ENCODE results near the gene UGT1A10. TPM values are rescaled to one million over a fixed set of nuclear protein-coding genes. Genes with fewer than 3 reads are reported as not detected.

UGT1A10 gene
- total and polyA plus RNA-seq, 2 donors (not counting 1 experiment from before 2014, with no cell fraction given): not detected

DNA sequence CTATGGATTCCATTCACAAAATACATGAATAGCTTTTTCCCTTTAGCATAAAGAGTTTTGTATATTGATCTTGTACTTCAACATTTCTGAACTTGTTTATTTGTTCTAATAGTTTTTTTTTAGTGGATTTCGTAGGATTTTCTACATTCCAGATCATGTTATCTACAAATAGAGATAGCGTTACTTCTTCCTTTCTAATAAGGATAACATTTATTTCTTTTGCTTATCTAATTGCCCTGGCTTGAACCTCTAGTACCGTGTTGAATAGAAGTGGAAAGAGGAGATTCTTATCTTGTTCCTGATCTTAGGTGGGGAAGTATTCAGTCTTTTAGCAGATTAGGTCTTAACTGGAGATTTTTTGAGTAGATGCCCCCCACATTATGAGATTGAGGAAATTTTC lies 66.0 kb downstream of the UGT1A10 start:
- H2AFZ ChIP-seq (ENCODE audit: insufficient read depth, low read depth, low read length, poor library complexity, severe bottlenecking): no peak overlapping the region
- Mint-ChIP-seq H3K4me1 (no peaks in the 10 kb centered on the region), H3K4me3 (no peak overlapping the region), H3K27me3 (peaks cover 20% of the 10 kb centered on the region), H3K9me3 (ENCODE audit: insufficient read depth) (no peaks in the 10 kb centered on the region), H3K27ac (no peak overlapping the region)
- no peak overlapping the region for H3K4me3 ChIP-seq (ENCODE audit: control extremely low read depth in 1 of 5, extremely low read depth in 1 of 5, insufficient read depth in 1 of 5, low read depth in 2 of 5, low read length in 4 of 5)
- H3K79me2 ChIP-seq (ENCODE audit: control insufficient read depth, insufficient read depth, low read length): no peaks in the 10 kb centered on the region
- peaks cover 0 to 3% (median 0%) of the 10 kb centered on the region in 4 experiments for H3K27me3 ChIP-seq (replicated peaks in 1 of 4; ENCODE audit: control extremely low read depth in 1 of 4, control insufficient read depth in 3 of 4, insufficient read depth in 4 of 4, low read length in 3 of 4)
- H3K4me2 ChIP-seq (replicated peaks; ENCODE audit: low read depth, low read length, poor library complexity, severe bottlenecking): no peak overlapping the region
- H3K4me1 ChIP-seq (ENCODE audit: control insufficient read depth in 2 of 2, insufficient read depth in 2 of 2, low read length in 2 of 2): no peaks in the 10 kb centered on the region
- ATAC-seq (ENCODE audit: low read depth): no peak
- TF ChIP-seq EZH2 (IDR thresholded peaks at IDR 0.05; ENCODE audit: borderline replicate concordance, insufficient read depth, low read depth, low read length, poor library complexity, severe bottlenecking): no peak
- TF ChIP-seq, protein P1, sequence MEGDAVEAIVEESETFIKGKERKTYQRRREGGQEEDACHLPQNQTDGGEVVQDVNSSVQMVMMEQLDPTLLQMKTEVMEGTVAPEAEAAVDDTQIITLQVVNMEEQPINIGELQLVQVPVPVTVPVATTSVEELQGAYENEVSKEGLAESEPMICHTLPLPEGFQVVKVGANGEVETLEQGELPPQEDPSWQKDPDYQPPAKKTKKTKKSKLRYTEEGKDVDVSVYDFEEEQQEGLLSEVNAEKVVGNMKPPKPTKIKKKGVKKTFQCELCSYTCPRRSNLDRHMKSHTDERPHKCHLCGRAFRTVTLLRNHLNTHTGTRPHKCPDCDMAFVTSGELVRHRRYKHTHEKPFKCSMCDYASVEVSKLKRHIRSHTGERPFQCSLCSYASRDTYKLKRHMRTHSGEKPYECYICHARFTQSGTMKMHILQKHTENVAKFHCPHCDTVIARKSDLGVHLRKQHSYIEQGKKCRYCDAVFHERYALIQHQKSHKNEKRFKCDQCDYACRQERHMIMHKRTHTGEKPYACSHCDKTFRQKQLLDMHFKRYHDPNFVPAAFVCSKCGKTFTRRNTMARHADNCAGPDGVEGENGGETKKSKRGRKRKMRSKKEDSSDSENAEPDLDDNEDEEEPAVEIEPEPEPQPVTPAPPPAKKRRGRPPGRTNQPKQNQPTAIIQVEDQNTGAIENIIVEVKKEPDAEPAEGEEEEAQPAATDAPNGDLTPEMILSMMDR (IDR thresholded peaks at IDR 0.05): no peak
- H4K20me1 ChIP-seq (ENCODE audit: control insufficient read depth, insufficient read depth, low read length, poor library complexity, severe bottlenecking): no peaks in the 10 kb centered on the region
- ChIA-PET CTCF (interaction anchor here (2.0 kb wide), 1 partner anchor 9 kb away, joined by 4 read pairs; no protein-coding TSS in a partner anchor), POLR2A (no interaction called here)
- no peak for DNase-seq
- peaks cover 0 to 8% (median 0%) of the 10 kb centered on the region in 3 donors for H3K9me3 ChIP-seq (ENCODE audit: control extremely low read depth in 1 of 3, control insufficient read depth in 2 of 3, insufficient read depth in 1 of 3, low read length in 2 of 3)
- H3K9ac ChIP-seq (ENCODE audit: low read length): no peak overlapping the region
- no CpG with 5 or more reads among the region's 3 CpGs for WGBS (ENCODE audit: insufficient coverage)
- no peaks in the 10 kb centered on the region for H3K36me3 ChIP-seq (replicated peaks in 1 of 2; ENCODE audit: control extremely low read depth in 1 of 2, control insufficient read depth in 1 of 2, extremely low read depth in 1 of 2, insufficient read depth in 2 of 2, low read length in 1 of 2)
- no peak overlapping the region for H3K27ac ChIP-seq (ENCODE audit: low read length in 2 of 2)
- intact Hi-C loops (cut with micrococcal nuclease): no loop called here

- no peak overlapping the region for H3K4me2 ChIP-seq (replicated peaks; ENCODE audit: low read depth, low read length, poor library complexity, severe bottlenecking)
- TF ChIP-seq, protein P1 (IDR thresholded peaks at IDR 0.05): no peak
- TF ChIP-seq EZH2 (IDR thresholded peaks at IDR 0.05; ENCODE audit: borderline replicate concordance, insufficient read depth, low read depth, low read length, poor library complexity, severe bottlenecking): no peak
- Mint-ChIP-seq H3K9me3 (ENCODE audit: insufficient read depth) (no peaks in the 10 kb centered on the region), H3K4me1 (no peaks in the 10 kb centered on the region), H3K27ac (no peak overlapping the region), H3K27me3 (peaks cover 21% of the 10 kb centered on the region), H3K4me3 (no peak overlapping the region)
- no peak overlapping the region for H3K9ac ChIP-seq (ENCODE audit: low read length)
- no peak overlapping the region for H3K27ac ChIP-seq (ENCODE audit: low read length in 2 of 2)
- no peak for DNase-seq
- 50% methylated on average over 2 of the region's 4 CpGs for WGBS (ENCODE audit: insufficient coverage)
- H3K4me1 ChIP-seq (ENCODE audit: control insufficient read depth in 2 of 2, insufficient read depth in 2 of 2, low read length in 2 of 2): no peaks in the 10 kb centered on the region
- H3K79me2 ChIP-seq (ENCODE audit: control insufficient read depth, insufficient read depth, low read length): no peaks in the 10 kb centered on the region
- no peak for ATAC-seq (ENCODE audit: low read depth)
- peaks cover 0 to 3% (median 0%) of the 10 kb centered on the region in 4 experiments for H3K27me3 ChIP-seq (replicated peaks in 1 of 4; ENCODE audit: control extremely low read depth in 1 of 4, control insufficient read depth in 3 of 4, insufficient read depth in 4 of 4, low read length in 3 of 4)
- peaks cover 0 to 8% (median 0%) of the 10 kb centered on the region in 3 donors for H3K9me3 ChIP-seq (ENCODE audit: control extremely low read depth in 1 of 3, control insufficient read depth in 2 of 3, insufficient read depth in 1 of 3, low read length in 2 of 3)
- intact Hi-C loops (cut with micrococcal nuclease): no loop called here
- H3K4me3 ChIP-seq (ENCODE audit: control extremely low read depth in 1 of 5, extremely low read depth in 1 of 5, insufficient read depth in 1 of 5, low read depth in 2 of 5, low read length in 4 of 5): no peak overlapping the region
- H2AFZ ChIP-seq (ENCODE audit: insufficient read depth, low read depth, low read length, poor library complexity, severe bottlenecking): no peak overlapping the region
- ChIA-PET POLR2A (no interaction called here), CTCF (interaction anchor here (1.1 to 1.2 kb wide), 2 partner anchors 11 to 17 kb away, joined by 3 read pairs; no protein-coding TSS in a partner anchor)
- no peaks in the 10 kb centered on the region for H3K36me3 ChIP-seq (replicated peaks in 1 of 2; ENCODE audit: control extremely low read depth in 1 of 2, control insufficient read depth in 1 of 2, extremely low read depth in 1 of 2, insufficient read depth in 2 of 2, low read length in 1 of 2)
- H4K20me1 ChIP-seq (ENCODE audit: control insufficient read depth, insufficient read depth, low read length, poor library complexity, severe bottlenecking): no peaks in the 10 kb centered on the region
These were observed 69.8 kb downstream of the UGT1A10 start for GRCh38 chr2:233705911-233706506.
